ENCODE measurements around the gene EEF1AKMT2. TPM values are rescaled to one million over a fixed set of nuclear protein-coding genes. Genes with fewer than 3 reads are reported as not detected.

The EEF1AKMT2 gene
- total and polyA plus RNA-seq, 2 of the 13 experiments (the other 11 are each of a cell fraction or from before 2014, with no cell fraction given), result 11.3 to 19.3 TPM

GRCh38 chr10:124712704-124713407, 78.8 kb downstream of the EEF1AKMT2 start (continued):
- TF ChIP-seq ZBTB40 (IDR thresholded peaks at IDR 0.05) (no peak), ZBTB40 (CRISPR knock-in tag; IDR thresholded peaks at IDR 0.05) (no peak), ZNF138 (CRISPR knock-in tag; IDR thresholded peaks at IDR 0.05; ENCODE audit: low read depth) (no peak), ZBTB39 (CRISPR knock-in tag; IDR thresholded peaks at IDR 0.05) (no peak), ZNF589 (CRISPR knock-in tag; conservative IDR thresholded peaks at IDR 0.05) (no peak), ZNF142 (CRISPR knock-in tag; IDR thresholded peaks at IDR 0.05) (no peak), ATF6 (CRISPR knock-in tag; conservative IDR thresholded peaks at IDR 0.05) (no peak), HES4 (CRISPR knock-in tag; IDR thresholded peaks at IDR 0.05; ENCODE audit: borderline replicate concordance) (no peak)
